Renal cortex interstitium (tissue), 11 donors: ENCODE data around the gene DLGAP1. TPM values are rescaled to one million over a fixed set of nuclear protein-coding genes. Genes with fewer than 3 reads are reported as not detected.
"Not testable (repeated sequence)": the region's sequence is repeated elsewhere in the genome, so short reads cannot be mapped to it uniquely, and the experiment has no call there.

Experiments used
- DNase-seq, 11 donors: peaks; one replicate each; pipeline ENCODE4 v3.0.0-alpha.2; 2013; ENCODE audit warnings: low read depth in 9 of 11, low spot score in 4 of 11; ENCODE audit errors: extremely low read depth in 1 of 11
- polyA plus RNA-seq, 3 donors: library from polyadenylated mRNA; unstranded; fragments of 120-200 nt; gene quantifications; one replicate each; pipeline ENCODE4 v1.2.1, GENCODE V29; 2013; ENCODE audit not compliant: insufficient read length in 3 of 3

The DLGAP1 gene
- polyA plus RNA-seq, 3 donors: 4.6 to 6.1 (median 5.9) TPM

GRCh38 chr18:4311136-4311535, 144.0 kb downstream of the DLGAP1 start:
- DNase-seq: no peak

- DNase-seq: no peak
These were observed 145.9 kb downstream of the DLGAP1 start for GRCh38 chr18:4309227-4309626.

GRCh38 chr18:4308576-4308975, 146.5 kb downstream of the DLGAP1 start:
- DNase-seq: no peak

GRCh38 chr18:4299395-4299794, 155.7 kb downstream of the DLGAP1 start:
- no peak for DNase-seq

GRCh38 chr18:4293337-4293736, 161.8 kb downstream of the DLGAP1 start:
- no peak for DNase-seq

- DNase-seq: no peak
These were observed 162.4 kb downstream of the DLGAP1 start for GRCh38 chr18:4292696-4293095.

GRCh38 chr18:4287340-4287739, 167.8 kb downstream of the DLGAP1 start:
- DNase-seq: not testable (repeated sequence)

GRCh38 chr18:4286256-4286655, 168.9 kb downstream of the DLGAP1 start:
- no peak for DNase-seq

- DNase-seq: no peak
These were observed 169.6 kb downstream of the DLGAP1 start for GRCh38 chr18:4285525-4285924.

- no peak for DNase-seq
These were observed 170.6 kb downstream of the DLGAP1 start for GRCh38 chr18:4284528-4284927.

- no peak for DNase-seq
These were observed 171.3 kb downstream of the DLGAP1 start for GRCh38 chr18:4283746-4284291.

- no peak for DNase-seq
These were observed 172.2 kb downstream of the DLGAP1 start for GRCh38 chr18:4282954-4283353.

- DNase-seq: no peak
These were observed 178.0 kb downstream of the DLGAP1 start for GRCh38 chr18:4276953-4277585.

- DNase-seq: no peak
These were observed 183.2 kb downstream of the DLGAP1 start for GRCh38 chr18:4271952-4272351.

- no peak for DNase-seq
These were observed 184.1 kb downstream of the DLGAP1 start for GRCh38 chr18:4270988-4271387.

GRCh38 chr18:4270016-4270415, 185.1 kb downstream of the DLGAP1 start:
- no peak for DNase-seq

GRCh38 chr18:4267641-4268040, 187.5 kb downstream of the DLGAP1 start:
- DNase-seq: no peak

- DNase-seq: no peak
These were observed 190.7 kb downstream of the DLGAP1 start for GRCh38 chr18:4264347-4264791.

- no peak for DNase-seq
These were observed 195.0 kb downstream of the DLGAP1 start for GRCh38 chr18:4260107-4260506.

- no peak for DNase-seq
These were observed 198.2 kb downstream of the DLGAP1 start for GRCh38 chr18:4256766-4257417.

- DNase-seq: no peak
These were observed 200.3 kb downstream of the DLGAP1 start for GRCh38 chr18:4254840-4255239.
